ENCODE data around the gene OR2H2.

The OR2H2 gene

DNA sequence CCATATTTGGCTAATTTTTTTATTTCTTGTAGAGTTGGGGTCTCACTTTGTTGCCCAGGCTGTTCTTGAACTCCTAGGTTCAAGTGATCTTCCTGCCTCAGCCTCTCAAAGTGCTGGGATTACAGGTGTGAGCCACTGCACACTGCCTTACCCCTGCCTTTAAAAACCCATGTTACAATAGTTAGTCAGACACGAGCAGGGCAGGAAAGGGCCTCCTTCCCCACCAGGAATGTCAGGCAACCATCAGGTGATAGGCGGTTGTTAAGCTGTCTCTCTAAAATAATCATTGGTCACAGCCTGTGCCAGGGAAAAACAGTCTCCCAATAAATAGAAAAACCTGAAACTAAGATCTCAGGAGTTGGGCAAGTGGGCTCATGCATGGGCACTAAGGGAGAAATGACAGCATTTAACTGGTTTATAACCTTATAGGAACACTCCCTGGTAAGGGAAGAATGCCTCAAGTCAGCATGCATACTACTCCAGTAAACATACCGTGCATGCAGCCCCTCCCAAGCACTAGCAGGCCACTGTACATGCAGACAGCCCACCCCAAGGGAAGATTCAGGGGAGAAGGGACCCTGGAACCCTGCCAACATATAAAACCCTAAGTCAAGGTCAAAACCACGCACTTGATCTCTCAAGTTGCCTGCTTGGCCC, 8.4 kb downstream of the OR2H2 start:
- no peak for DNase-seq (ENCODE audit: low read depth)

DNA sequence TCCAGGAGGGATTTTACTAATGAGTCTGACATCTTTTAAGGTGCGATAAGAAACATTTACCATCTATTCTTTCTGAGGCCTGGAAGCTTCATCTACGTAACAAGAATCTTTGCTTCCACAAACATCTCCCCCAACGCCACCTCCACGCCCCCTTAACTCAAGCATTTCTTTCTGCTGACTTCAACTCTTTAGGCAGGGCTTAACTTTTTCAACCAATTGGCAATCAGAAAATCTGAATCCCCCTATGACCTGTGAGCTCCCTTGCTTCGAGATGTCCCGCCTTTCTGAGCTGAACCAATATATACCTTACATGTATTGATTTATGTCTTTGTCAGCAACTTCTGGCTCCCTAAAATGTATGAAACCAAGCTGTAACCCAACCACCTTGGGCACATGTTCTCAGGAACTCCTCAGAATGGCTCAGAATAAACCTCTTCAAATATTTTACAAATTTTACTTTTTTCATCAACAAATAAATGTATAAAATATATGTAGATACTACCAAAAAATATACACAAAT, 11.5 kb downstream of the OR2H2 start:
- no peak for DNase-seq (ENCODE audit: low read depth)

GRCh38 chr6:29597184-29597583, 12.3 kb downstream of the OR2H2 start:
- DNase-seq (ENCODE audit: low read depth), result no peak

DNA sequence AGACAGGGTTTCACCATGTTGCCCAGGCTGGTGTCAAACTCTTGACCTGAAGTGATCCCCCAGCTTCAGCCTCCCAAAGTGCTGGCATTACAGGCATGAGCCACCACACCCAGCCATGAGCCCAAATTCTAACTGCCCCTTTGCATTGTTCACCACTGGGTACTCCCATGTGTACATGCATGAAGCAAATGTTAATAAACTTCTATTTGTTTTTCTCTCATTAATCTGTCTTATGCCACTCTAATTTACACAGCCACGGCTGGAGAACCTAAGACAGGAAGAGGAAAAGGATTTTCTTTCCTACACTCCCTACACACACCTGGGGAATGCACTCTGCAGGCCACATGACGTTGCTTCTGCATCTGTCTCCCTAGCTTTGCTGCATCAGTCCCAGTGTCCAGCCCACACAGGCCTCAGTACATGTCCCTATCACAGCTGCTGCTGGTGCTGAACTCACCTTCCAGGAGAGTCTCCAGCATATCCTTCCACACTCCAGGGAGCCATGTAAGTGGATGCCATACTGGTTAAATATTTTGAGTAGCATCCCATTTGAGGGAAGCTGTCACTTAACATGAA, 13.3 kb downstream of the OR2H2 start:
- no peak for DNase-seq (ENCODE audit: low read depth)

- DNase-seq (ENCODE audit: low read depth), result no peak
These were observed 17.8 kb downstream of the OR2H2 start for GRCh38 chr6:29602564-29603361.

- no peak for DNase-seq (ENCODE audit: low read depth)
These were observed 18.5 kb downstream of the OR2H2 start for GRCh38 chr6:29603456-29603855.

DNA sequence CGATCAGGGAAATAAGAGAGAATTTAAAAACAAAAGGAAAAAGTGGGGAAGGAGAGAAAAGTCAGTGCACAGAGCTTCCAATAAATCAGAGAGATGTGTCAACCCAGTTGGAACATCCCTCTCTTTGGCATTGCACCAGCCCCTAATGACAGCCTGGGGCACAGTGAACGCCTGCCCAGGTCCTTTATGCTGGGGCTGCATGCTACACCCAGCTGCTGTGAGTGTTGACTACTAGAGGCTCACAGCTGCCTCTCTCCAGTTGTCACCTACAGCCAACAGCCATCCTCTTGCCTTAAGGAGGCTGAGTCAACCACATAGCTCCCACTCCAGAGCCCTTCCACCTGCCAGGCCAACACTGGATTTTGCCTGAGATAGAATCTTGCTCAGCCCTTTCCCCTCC, 19.0 kb downstream of the OR2H2 start:
- no peak for DNase-seq (ENCODE audit: low read depth)

DNA sequence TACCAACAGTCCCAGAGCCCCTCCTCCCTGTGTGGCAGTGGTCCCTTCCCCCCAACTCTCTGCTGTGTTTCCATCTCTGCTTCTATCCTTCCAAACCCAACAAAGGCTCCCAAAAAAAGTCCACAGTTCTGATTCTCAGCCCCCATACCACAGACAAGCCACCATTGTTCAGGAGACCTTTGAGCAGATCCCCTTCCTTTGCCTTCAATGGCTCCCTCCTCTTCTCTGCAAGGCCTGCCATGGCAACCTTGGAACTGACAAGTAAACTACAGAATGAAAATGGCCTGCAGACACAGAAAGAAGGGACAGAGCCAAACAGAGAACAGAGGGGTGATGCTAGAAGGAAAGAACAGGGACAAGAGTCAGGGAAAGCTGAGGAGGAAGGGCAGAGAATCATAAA, 23.2 kb downstream of the OR2H2 start:
- DNase-seq (ENCODE audit: low read depth), result no peak

- no peak for DNase-seq (ENCODE audit: low read depth)
These were observed 25.6 kb downstream of the OR2H2 start for GRCh38 chr6:29610540-29610939.

DNA sequence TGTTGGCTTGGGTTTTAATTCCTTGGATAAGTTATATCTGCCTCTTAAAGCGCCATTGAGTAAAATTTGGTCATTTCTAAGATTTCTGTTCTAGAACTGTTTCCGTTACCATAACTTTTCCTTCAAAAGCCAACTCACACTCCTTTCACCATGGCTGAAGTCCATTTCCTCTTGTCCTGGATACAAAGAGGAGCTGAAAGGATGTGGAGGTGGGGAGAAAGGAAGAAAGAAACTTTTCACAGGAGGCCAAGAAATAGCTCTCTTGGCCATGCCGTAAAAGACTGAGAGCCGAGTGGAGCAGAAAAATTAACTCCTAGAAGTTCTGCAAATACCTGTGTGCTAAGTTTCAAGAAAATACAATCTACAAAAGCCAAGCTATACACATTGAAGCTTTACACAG, 26.5 kb downstream of the OR2H2 start:
- no peak for DNase-seq (ENCODE audit: low read depth)

DNA sequence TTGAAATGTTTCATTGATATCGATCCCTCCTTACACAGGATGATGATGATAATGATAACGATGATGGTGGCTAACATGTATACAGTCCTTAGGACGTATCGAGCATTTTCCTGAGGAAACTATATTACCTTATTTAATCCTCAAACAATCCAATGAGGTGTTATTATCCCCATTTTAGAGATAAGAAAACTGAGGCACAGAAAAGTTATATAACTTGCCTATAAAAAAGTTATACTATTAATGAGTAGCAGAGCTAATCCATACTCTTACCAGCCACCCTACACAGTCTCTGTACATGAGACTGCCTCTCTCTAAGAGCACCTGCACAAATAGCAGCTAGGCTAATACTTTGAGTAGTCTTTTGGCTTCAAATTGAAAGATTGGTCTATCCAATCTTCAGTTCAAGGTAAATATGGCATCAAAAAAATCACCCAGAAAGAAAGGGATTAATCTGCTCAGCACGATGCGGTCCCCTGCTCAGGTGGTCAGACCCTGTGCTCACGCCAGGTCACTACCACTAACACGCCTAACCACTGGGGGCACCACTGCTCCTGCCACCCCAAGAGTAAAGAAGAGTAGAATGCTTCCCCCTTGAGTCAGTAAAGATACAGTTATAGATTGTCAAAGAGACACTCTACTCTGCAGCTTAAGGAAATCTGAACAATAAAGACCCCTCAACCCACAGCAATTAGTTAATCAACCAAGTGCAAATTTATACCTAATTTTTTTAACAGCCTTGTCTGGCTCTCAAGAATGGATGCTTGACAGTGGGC, 33.0 kb downstream of the OR2H2 start:
- no peak for DNase-seq (ENCODE audit: low read depth)

DNA sequence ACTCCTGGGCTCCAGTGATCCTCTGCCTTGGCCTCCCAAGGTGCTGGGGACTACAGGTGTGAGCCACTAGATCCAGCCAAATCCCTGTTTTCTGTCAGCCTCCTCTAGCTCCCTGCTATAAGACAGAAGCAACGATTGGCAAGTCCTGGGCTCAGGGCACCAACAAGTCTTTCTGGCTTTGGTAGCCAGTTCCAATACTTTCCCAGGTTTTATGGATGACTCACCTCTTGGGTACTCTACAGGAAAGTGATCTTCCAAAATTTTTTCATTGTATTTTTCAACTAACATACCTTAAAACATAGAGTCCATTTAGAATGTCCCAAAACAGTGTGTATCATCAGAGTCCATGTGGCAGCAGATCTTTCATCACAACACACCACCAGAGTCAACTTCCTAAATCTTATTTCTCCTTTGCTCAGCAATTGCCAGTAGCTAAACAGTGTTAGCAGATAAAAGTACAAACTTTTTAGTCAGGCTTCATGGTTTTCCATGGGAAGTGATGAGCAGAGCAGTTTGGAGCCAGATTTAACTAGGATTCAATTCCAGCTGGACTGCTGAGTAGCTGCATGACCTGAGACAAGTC, 34.7 kb downstream of the OR2H2 start:
- no peak for DNase-seq (ENCODE audit: low read depth)

DNA sequence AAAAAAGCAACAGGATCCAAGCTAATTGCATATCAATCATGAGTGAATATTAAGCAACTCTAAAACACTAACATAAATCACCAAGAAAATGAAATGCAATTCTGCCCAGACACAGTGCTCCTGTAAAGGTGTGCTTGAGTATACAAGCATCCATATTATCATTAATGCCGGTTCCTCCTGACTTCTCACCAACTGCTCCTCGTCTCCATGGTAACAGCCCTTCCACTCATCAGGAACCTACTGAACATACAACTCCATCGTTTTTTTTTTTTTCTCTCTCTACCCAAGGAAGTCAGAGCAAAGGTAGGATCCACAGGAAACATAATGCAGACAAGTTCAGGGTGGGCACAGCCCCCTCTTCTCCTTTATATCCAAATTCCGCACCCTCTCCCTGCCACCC, 35.7 kb downstream of the OR2H2 start:
- DNase-seq (ENCODE audit: low read depth), result no peak

- DNase-seq (ENCODE audit: low read depth), result no peak
These were observed 39.6 kb downstream of the OR2H2 start for GRCh38 chr6:29624520-29624961.

- DNase-seq (ENCODE audit: low read depth), result no peak
These were observed 40.5 kb downstream of the OR2H2 start for GRCh38 chr6:29625337-29625930.

GRCh38 chr6:29626948-29627754, 42.2 kb downstream of the OR2H2 start:
- no peak for DNase-seq (ENCODE audit: low read depth)

- DNase-seq (ENCODE audit: low read depth), result no peak
These were observed 43.0 kb downstream of the OR2H2 start for GRCh38 chr6:29627755-29628418.

DNA sequence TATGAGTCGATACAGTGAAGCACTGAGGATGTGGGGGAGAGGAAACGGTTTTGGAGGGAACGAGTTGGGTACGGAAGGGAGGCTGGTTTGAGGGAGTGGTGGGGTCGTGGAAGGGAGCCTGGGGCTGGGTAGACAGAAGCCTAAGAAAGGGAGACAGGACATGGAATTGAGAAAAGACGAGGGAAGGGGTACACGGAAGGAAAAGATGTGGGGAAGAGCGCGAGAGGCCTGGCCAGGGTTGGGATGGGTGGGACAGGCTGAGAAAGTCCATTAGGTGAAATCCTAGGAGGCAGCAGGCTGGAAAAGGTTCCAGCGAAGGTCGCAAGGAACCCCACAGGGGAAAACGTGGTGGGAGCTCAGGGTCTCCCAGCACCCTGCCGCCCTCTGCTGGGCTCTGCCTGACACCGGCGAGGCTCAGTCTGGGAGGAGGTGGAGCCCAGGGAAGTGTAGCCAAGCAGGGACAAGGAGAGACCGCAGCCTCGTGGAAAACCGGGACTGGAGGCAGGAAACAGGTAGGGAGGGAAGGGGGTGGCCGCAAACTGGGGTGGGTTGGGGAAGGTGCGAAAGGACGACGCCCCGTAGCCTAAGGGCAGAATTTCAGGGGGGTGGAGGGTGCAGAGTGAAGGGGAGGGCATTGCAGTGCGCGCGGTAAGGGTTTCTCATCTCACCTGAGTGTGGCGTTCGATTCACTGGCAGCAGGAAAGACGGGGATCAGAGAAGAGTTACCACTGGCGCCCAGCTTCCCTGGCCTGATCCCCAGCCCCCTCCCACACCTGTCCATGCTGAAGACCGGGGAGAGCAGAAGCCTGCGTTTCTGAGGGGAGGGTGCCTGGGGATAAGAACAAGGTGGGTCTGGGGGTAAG, 43.7 kb downstream of the OR2H2 start:
- DNase-seq (ENCODE audit: low read depth), result no peak

- no peak for DNase-seq (ENCODE audit: low read depth)
These were observed 44.6 kb downstream of the OR2H2 start for GRCh38 chr6:29629571-29629970.

All from GM04503 (cell line).